VCaP (cell line): ENCODE measurements around the gene TRMT44.
"Not testable (repeated sequence)": the region's sequence is repeated elsewhere in the genome, so short reads cannot be mapped to it uniquely, and the experiment has no call there.

Experiments used
- H3K27ac ChIP-seq: fragments of 450-650 bp; 2 replicates; pipeline ENCODE4 v1.5.1; 2017
- TF ChIP-seq, protein P1 (sequence below): fragments of 450-650 bp; conservative IDR thresholded peaks from 2 replicates; pipeline ENCODE4 v1.5.1; 2017; ENCODE audit warnings: mild to moderate bottlenecking, moderate library complexity

Gene TRMT44

DNA sequence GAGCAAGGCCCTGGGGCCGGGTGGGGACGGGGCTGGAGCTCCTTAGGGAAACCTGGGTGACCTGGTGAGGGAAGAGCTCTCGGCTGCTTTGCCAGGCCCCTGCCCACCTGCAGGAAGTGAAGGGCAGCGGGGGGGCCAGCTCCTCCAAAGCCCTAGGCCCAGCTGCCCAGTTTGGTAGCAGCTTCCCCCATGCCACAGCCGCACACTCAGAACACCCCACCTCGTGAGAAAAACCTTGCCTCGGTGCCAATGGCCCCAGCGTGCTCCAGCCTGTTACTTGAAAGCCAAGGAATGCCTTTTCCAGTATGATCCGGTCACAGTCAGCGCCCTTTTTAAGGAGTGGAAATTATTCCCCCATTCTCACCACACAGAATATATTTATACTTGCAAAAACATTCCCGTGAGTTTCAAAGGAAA is 38.4 kb upstream of the TRMT44 start:
- TF ChIP-seq, protein P1, sequence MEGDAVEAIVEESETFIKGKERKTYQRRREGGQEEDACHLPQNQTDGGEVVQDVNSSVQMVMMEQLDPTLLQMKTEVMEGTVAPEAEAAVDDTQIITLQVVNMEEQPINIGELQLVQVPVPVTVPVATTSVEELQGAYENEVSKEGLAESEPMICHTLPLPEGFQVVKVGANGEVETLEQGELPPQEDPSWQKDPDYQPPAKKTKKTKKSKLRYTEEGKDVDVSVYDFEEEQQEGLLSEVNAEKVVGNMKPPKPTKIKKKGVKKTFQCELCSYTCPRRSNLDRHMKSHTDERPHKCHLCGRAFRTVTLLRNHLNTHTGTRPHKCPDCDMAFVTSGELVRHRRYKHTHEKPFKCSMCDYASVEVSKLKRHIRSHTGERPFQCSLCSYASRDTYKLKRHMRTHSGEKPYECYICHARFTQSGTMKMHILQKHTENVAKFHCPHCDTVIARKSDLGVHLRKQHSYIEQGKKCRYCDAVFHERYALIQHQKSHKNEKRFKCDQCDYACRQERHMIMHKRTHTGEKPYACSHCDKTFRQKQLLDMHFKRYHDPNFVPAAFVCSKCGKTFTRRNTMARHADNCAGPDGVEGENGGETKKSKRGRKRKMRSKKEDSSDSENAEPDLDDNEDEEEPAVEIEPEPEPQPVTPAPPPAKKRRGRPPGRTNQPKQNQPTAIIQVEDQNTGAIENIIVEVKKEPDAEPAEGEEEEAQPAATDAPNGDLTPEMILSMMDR: no peak
- no peak overlapping the region for H3K27ac ChIP-seq

DNA sequence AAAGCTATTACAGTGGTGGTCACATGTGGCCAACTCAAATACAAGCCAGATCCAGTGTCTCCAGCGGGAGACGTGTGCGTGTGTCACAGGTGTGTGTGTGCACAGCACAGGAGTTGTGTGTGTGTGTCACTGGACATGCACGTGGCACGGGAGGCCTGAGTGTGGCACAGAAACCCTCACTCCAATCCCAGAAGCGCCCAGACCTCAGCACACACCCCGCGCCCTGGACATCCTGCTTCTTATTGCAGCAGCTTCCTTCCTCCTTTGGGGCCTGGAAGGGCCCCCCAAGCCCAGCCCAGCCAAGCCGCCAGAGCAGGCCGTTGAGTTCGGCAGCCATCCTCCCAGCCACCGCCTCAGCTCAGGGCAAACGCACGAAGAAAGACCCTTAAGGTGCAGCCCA is 37.9 kb upstream of the TRMT44 start:
- TF ChIP-seq, protein P1: no peak
- peak overlapping the region; percentile 20; the same call in 1 of the 2 replicates for H3K27ac ChIP-seq

DNA sequence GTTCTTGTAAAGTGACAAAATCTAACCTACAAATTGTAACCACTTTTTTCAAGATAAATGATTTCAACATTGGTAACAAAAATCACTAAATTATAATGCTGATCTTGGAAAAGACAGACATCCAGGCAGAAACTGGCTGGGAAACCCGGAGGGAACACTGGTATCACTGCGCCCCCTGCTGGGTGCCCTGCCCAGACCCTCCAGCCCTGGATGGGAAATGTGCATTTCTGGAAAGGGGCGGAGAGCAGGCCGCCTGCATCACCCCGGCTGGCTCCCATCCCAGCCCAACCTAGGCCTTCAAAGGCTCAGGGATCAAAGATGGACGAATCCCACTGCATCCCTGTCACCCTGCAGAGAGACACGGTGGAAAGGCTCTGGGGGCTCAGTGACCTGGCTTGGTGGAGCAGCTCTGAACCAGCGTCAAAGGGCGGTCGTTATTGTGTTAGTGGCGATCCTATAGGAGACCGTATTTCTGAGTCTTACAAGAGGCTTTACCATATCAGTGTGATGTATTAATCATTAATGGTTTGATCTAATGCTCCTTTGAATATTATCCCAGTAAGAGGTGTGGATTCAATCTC is 37.3 kb upstream of the TRMT44 start:
- TF ChIP-seq, protein P1: peak; percentile 91
- H3K27ac ChIP-seq: peak overlapping the region; percentile 20; the same call in 1 of the 2 replicates

DNA sequence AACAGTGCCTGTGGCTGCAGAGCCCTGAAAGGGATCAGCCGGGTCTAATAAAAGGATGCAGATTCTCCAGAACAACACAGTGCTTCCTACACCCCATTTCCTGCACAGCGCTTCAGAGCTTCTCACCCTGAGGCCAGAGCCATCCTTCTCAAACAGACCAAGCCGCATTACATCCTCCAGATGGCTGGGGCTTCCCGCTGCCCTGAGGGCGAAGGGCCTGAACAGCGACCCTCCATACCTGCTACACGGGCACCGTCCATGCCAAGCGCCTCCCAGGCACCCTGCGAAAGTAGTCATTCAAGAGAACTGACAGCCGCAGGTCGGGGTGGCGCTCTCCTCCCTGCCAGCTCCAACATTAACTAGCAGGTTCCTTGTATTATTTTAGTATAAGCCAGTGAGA is 36.6 kb upstream of the TRMT44 start:
- TF ChIP-seq, protein P1: no peak

DNA sequence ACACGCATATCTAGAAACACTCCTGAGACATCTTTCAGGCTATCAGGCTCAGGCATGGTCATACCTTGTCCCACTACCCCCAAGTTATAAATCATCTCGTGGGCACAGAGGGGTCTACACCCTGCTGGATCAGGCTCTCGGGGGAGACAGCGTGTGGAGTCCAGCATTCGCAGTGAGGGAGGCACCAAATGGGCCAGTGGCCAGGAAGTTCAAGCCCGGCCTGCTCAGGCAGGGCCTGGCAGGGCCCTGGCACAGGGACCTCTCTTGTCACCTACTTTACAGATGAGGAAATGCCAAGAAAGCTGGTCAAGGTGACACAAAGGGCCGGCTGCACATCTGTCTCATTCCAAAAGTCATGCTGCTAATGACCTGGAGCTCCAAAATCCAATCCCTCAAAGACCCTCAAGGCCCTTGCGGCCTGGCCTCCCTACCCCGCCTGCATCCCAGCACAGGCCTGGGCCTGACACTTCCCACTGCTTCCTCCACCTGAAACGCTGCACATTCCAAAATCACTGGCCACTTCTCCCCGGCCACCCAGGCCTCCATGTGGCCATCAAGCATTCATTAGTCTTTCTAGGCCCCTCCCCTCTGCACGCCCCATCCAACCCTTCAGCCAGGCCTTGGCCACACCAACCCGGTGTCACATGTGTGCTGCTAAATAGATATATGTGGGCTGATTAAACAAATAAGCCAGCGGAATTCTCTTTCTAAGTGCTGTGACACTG is 35.6 kb upstream of the TRMT44 start:
- TF ChIP-seq, protein P1: no peak
- no peak overlapping the region for H3K27ac ChIP-seq

More for the DNA sequence above, 36.6 kb upstream of the TRMT44 start:
- no peak overlapping the region for H3K27ac ChIP-seq

DNA sequence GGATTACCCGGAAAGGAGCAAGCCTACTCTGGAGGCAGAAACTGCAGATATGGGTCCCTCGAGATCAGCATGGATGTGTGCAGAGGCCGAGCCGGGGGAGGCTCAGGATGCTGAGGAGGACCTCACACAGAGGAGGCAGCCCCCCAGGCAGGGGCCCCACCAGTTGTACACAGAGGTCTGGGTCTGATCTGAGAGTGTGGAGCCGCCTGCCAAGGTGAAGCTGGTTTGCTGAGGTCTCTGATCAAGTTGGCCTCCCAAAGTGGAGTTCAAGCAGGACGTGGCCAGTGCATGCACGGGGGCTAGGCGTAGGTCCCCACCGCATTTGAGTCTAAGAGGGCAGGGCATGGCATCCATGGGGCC is 35.1 kb upstream of the TRMT44 start:
- TF ChIP-seq, protein P1: no peak
- H3K27ac ChIP-seq: no peak overlapping the region

DNA sequence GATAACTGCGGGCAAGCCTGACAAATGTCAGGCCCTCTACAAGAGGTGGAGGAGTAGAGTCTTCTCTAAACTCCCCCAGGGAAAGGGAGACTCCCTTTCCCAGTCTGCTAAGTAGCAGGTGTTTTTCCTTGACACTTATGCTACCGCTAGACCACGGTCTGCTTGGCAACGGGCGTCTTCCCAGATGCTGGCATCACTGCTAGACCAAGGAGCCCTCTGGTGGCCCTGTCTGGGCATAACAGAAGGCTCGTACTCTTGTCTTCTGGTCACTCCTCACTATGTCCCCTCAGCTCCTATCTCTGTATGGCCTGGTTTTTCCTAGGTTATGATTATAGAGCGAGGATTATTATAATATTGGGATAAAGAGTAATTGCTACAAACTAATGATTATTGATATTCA is 33.7 kb upstream of the TRMT44 start:
- TF ChIP-seq, protein P1: peak; percentile 38; the same call in 1 of the 2 replicates

More for the DNA sequence above, 33.7 kb upstream of the TRMT44 start:
- not testable (repeated sequence) for H3K27ac ChIP-seq
